Muscle layer of colon (tissue), 2 donors: ENCODE results near the gene COG1.
A peak's percentile ranks its signal among the peaks of the same experiment; 100 is the strongest.

Experiments used
- H3K27ac ChIP-seq: one replicate; pipeline ENCODE4 v1.7.0; 2013; ENCODE audit warnings: low read depth, mild to moderate bottlenecking, low read length, moderate library complexity
- H3K27me3 ChIP-seq, 2 donors: one replicate each; pipeline ENCODE4 v1.7.0; 2013; ENCODE audit warnings: low read length in 2 of 2, mild to moderate bottlenecking in 2 of 2; ENCODE audit not compliant: insufficient read depth in 2 of 2, control insufficient read depth in 1 of 2
- H3K36me3 ChIP-seq: one replicate; pipeline ENCODE4 v1.7.0; 2013; ENCODE audit warnings: mild to moderate bottlenecking, low read length; ENCODE audit not compliant: insufficient read depth
- H3K4me1 ChIP-seq: one replicate; pipeline ENCODE4 v1.7.0; 2013; ENCODE audit warnings: mild to moderate bottlenecking, low read length; ENCODE audit not compliant: insufficient read depth
- H3K4me3 ChIP-seq, 2 donors: one replicate each; pipeline ENCODE4 v1.7.0; 2013; ENCODE audit warnings: low read length in 2 of 2, low read depth in 1 of 2, mild to moderate bottlenecking in 1 of 2, moderate library complexity in 1 of 2
- H3K9ac ChIP-seq: one replicate; pipeline ENCODE4 v1.7.0; 2013; ENCODE audit warnings: low read length
- H3K9me3 ChIP-seq: one replicate; pipeline ENCODE4 v1.7.0; 2013; ENCODE audit warnings: mild to moderate bottlenecking, low read length
- donor health status: abdominal sarcoma.
- donor health status: Adenocarcinoma of cecum.

Gene COG1

GRCh38 chr17:73224663-73225305 is 31.9 kb downstream of the COG1 start:
- peaks cover 25% of the 10 kb centered on the region for H3K4me1 ChIP-seq

GRCh38 chr17:73226556-73227172 is 33.8 kb downstream of the COG1 start:
- Histone ChIP-seq H3K36me3 (no peaks in the 10 kb centered on the region), H3K4me1 (peaks cover 37% of the 10 kb centered on the region), H3K9ac (no peak overlapping the region), H3K4me3 (no peak overlapping the region), H3K27ac (no peak overlapping the region), H3K27me3 (no peaks in the 10 kb centered on the region), H3K9me3 (no peaks in the 10 kb centered on the region)

More at GRCh38 chr17:73224663-73225305, 31.9 kb downstream of the COG1 start:
- no peaks in the 10 kb centered on the region for H3K27me3 ChIP-seq
- no peaks in the 10 kb centered on the region for H3K9me3 ChIP-seq
- no peak overlapping the region for H3K27ac ChIP-seq
- no peak overlapping the region for H3K4me3 ChIP-seq
- no peak overlapping the region for H3K9ac ChIP-seq
- H3K36me3 ChIP-seq = no peaks in the 10 kb centered on the region

GRCh38 chr17:73227379-73227778 is 34.5 kb downstream of the COG1 start:
- Histone ChIP-seq H3K9ac (no peak overlapping the region), H3K36me3 (no peaks in the 10 kb centered on the region), H3K9me3 (no peaks in the 10 kb centered on the region), H3K27me3 (no peaks in the 10 kb centered on the region), H3K27ac (no peak overlapping the region), H3K4me3 (no peak overlapping the region), H3K4me1 (peaks cover 37% of the 10 kb centered on the region)

- Histone ChIP-seq H3K36me3 (no peaks in the 10 kb centered on the region), H3K27ac (no peak overlapping the region), H3K9ac (no peak overlapping the region), H3K4me3 (no peak overlapping the region), H3K27me3 (no peaks in the 10 kb centered on the region), H3K9me3 (no peaks in the 10 kb centered on the region), H3K4me1 (peaks cover 37% of the 10 kb centered on the region)
These were observed 35.1 kb downstream of the COG1 start for GRCh38 chr17:73227944-73228343.

GRCh38 chr17:73228748-73229236 is 35.9 kb downstream of the COG1 start:
- Histone ChIP-seq H3K36me3 (no peaks in the 10 kb centered on the region), H3K27ac (no peak overlapping the region), H3K9me3 (no peaks in the 10 kb centered on the region), H3K4me3 (no peak overlapping the region), H3K9ac (no peak overlapping the region), H3K27me3 (no peaks in the 10 kb centered on the region), H3K4me1 (peaks cover 44% of the 10 kb centered on the region)

GRCh38 chr17:73230088-73230487 is 37.2 kb downstream of the COG1 start:
- H3K27me3 ChIP-seq = no peaks in the 10 kb centered on the region
- no peaks in the 10 kb centered on the region for H3K36me3 ChIP-seq
- H3K4me1 ChIP-seq = peaks cover 46% of the 10 kb centered on the region
- no peaks in the 10 kb centered on the region for H3K9me3 ChIP-seq
- no peak overlapping the region for H3K4me3 ChIP-seq
- no peak overlapping the region for H3K27ac ChIP-seq
- H3K9ac ChIP-seq = no peak overlapping the region

- peak overlapping the region; percentile 47 for H3K9ac ChIP-seq
- H3K4me1 ChIP-seq = peaks cover 45% of the 10 kb centered on the region
- H3K9me3 ChIP-seq = no peaks in the 10 kb centered on the region
- peaks cover under 1% of the 10 kb centered on the region for H3K36me3 ChIP-seq
- peak overlapping the region; percentile 79 to 80 for H3K4me3 ChIP-seq
- H3K27ac ChIP-seq = peak overlapping the region; percentile 83
- no peaks in the 10 kb centered on the region for H3K27me3 ChIP-seq
These were observed 38.5 kb downstream of the COG1 start for GRCh38 chr17:73231395-73231794.

- Histone ChIP-seq H3K4me1 (peaks cover 41% of the 10 kb centered on the region), H3K27me3 (no peaks in the 10 kb centered on the region), H3K9me3 (no peaks in the 10 kb centered on the region)
These were observed 39.2 kb downstream of the COG1 start for GRCh38 chr17:73231841-73232586.

GRCh38 chr17:73232587-73233373 is 39.9 kb downstream of the COG1 start:
- Histone ChIP-seq H3K27ac (peak overlapping the region; percentile 83), H3K9me3 (no peaks in the 10 kb centered on the region), H3K4me3 (peak overlapping the region; percentile 79 to 80), H3K4me1 (peaks cover 37% of the 10 kb centered on the region), H3K9ac (peak overlapping the region; percentile 75), H3K36me3 (peaks cover 14% of the 10 kb centered on the region), H3K27me3 (no peaks in the 10 kb centered on the region)

More at GRCh38 chr17:73231841-73232586, 39.2 kb downstream of the COG1 start:
- Histone ChIP-seq H3K27ac (peak overlapping the region; percentile 83), H3K4me3 (peak overlapping the region; percentile 79 to 80), H3K9ac (peak overlapping the region; percentile 75), H3K36me3 (peaks cover 6% of the 10 kb centered on the region)

- Histone ChIP-seq H3K36me3 (peaks cover 20% of the 10 kb centered on the region), H3K4me3 (no peak overlapping the region), H3K9me3 (no peaks in the 10 kb centered on the region), H3K4me1 (peaks cover 28% of the 10 kb centered on the region), H3K9ac (no peak overlapping the region), H3K27me3 (no peaks in the 10 kb centered on the region), H3K27ac (no peak overlapping the region)
These were observed 41.9 kb downstream of the COG1 start for GRCh38 chr17:73234736-73235135.

GRCh38 chr17:73237714-73238113 is 44.9 kb downstream of the COG1 start:
- Histone ChIP-seq H3K4me1 (peaks cover 17% of the 10 kb centered on the region), H3K27ac (no peak overlapping the region), H3K27me3 (no peaks in the 10 kb centered on the region), H3K4me3 (no peak overlapping the region), H3K36me3 (peaks cover 24% of the 10 kb centered on the region), H3K9ac (no peak overlapping the region), H3K9me3 (no peaks in the 10 kb centered on the region)
